IPS DF 19.7 (cell line): ENCODE measurements around the gene GALNT13.
A peak's percentile ranks its signal among the peaks of the same experiment; 100 is the strongest.

Experiments used
- DNase-seq: peaks from one replicate; pipeline ENCODE4 v3.0.0-alpha.2; 2013; ENCODE audit warnings: low read depth, low spot score

Gene GALNT13

GRCh38 chr2:154306266-154306970 lies 434.7 kb downstream of the GALNT13 start:
- DNase-seq: no peak

DNA sequence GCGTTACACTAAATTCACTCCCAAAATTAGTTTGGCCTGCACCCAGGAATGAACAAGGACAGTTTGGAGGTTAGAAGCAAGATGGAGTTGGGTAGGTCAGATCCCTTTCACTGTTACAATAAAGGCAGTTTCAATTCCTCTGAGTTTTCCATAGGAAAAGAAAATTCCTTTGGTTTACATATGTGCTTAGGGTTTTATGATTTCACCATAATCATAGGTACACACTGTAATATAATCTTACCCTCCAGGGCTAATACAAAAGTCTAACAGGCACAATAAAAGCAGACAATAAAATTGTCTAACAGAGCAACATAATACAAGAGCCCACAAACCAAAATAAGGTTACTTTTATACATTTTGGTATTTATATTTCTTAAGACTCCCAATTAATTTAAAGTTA lies 435.3 kb downstream of the GALNT13 start:
- no peak for DNase-seq

- DNase-seq: no peak
Measured at GRCh38 chr2:154324601-154325000, 452.9 kb downstream of the GALNT13 start.

DNA sequence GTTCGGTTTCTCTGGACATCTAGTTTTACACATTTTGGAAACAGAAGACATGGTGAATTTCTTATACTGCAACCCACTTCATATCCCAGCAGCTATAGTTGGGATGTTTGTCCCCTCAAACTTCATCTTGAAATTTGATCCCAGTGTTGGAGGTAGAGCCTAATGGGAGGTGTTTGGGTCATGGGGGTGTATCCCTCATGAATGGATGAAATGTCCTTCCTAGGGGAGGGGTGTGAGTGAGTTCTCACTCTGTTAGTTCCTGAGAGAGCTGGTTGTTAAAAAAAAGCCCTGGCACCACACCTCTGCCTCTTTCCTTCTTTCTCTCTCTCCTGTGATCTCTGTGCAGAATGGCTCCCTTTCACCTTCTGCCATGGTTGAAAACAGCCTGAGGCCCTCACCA lies 457.8 kb downstream of the GALNT13 start:
- peak; percentile 3 for DNase-seq

GRCh38 chr2:154331784-154332183 lies 460.1 kb downstream of the GALNT13 start:
- DNase-seq: no peak

GRCh38 chr2:154336201-154336600 lies 464.5 kb downstream of the GALNT13 start:
- DNase-seq: no peak

DNA sequence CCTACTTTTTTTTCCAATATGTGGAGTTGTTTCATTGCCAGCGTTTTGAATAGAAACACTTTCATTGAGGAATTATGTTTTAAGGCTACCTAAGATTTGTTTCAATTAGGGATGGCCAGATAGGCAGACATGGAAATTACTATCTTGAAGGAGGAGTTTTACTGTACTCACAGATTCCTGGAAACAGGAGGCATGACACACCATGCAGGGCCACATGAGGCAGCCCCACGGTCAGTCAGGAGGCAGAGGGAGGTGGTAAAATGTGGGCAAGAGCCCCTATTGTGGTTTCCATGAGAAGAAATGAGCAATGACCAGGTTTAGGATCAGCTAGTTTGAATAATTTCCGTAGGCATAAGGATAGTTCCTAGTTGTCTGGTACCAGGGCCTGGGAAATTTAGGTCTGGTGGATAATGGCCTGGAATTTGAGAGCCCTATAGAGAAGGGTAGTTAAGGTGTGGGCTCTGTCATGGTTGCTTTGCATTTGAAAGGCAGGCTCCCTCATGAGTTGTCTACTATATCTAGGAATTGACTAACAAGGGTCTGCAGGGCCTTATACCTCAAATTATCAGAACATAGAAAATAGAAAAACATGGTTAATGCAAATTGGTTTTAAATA lies 466.7 kb downstream of the GALNT13 start:
- DNase-seq: peak; percentile 15

DNA sequence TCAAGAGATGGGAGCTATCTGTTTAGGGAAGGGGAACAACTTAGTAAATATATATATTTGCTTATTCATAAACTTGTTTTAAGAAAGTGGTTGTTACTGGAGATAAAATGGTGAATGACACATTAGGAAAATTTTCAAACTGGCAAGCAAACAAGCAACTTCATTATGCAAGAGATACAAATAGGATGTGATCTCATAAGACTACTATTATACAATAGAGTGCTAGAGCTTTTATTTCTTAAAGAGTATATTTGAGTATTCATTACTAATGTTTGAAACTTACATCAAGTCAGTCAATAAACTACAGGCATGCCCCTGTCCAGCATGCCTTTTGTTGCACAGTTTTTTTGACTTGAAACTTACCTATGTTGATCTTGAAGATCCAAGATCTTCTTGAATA lies 471.6 kb downstream of the GALNT13 start:
- DNase-seq: no peak

- DNase-seq: no peak
Measured at GRCh38 chr2:154350911-154351310, 479.2 kb downstream of the GALNT13 start.

- no peak for DNase-seq
Measured at GRCh38 chr2:154361276-154361675, 489.6 kb downstream of the GALNT13 start.

GRCh38 chr2:154368153-154368552 lies 496.4 kb downstream of the GALNT13 start:
- no peak for DNase-seq

DNA sequence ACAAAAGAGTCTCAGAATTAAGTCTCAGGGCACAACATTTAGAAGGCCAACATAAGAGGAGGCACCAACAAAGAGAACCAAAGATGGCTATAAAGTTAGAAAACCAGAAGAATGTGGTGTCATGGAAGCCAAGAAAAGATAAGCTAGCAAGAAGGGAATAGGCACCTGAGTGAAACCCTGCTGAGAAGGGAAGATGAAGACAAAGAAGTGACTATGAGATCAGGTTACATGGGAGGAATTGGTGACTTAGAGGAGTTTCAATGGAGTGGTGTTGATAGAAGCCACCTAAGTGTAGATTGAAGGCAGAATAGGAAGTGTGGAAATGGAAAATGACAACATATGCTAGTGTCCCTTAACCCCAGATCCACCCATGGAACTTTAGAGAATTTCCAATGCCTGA lies 499.2 kb downstream of the GALNT13 start:
- peak; percentile 67 for DNase-seq

GRCh38 chr2:154374416-154374815 lies 502.7 kb downstream of the GALNT13 start:
- no peak for DNase-seq

- peak; percentile 15 for DNase-seq
Measured at GRCh38 chr2:154375579-154375931, 503.8 kb downstream of the GALNT13 start.

GRCh38 chr2:154381931-154382794 lies 510.4 kb downstream of the GALNT13 start:
- no peak for DNase-seq

DNA sequence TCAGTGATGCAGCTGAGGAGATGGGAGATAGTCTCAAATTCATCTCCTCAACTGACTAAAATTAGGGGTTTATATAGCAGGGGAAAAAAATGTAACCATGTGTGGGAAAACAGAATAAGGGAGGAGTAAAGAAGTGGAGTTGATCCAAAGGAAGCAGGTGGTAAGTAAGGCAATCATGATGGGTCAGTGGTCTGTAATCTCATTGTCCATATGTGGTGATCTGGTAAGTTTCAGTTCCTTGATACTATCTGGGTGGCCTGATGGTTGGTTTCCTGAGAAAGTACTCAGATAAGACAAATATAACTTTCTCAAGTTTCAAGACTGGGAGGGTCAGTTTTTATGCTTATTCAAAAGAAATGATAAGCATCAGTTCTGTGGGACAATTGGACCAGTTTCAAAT lies 514.5 kb downstream of the GALNT13 start:
- no peak for DNase-seq

GRCh38 chr2:154391051-154391450 lies 519.3 kb downstream of the GALNT13 start:
- no peak for DNase-seq

GRCh38 chr2:154392256-154392655 lies 520.5 kb downstream of the GALNT13 start:
- no peak for DNase-seq

DNA sequence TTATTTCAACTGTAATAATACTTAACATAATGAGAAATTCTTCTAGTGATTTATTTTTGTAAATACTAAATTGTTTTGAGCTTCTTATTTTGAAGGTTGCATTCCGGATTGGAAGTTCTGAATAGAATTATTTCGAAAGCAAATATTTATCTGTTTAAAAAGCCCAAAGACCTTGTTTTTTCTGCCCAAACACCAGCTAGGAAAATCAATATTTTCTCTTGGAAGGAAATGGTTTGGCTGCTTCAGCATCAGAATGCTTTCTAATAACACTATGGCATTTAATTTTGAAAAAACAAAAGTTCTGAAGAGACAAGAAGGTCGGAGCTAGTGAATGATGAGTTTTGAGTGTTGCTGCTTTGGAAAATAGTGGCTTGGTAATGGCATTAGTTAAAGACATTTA lies 522.9 kb downstream of the GALNT13 start:
- no peak for DNase-seq

DNA sequence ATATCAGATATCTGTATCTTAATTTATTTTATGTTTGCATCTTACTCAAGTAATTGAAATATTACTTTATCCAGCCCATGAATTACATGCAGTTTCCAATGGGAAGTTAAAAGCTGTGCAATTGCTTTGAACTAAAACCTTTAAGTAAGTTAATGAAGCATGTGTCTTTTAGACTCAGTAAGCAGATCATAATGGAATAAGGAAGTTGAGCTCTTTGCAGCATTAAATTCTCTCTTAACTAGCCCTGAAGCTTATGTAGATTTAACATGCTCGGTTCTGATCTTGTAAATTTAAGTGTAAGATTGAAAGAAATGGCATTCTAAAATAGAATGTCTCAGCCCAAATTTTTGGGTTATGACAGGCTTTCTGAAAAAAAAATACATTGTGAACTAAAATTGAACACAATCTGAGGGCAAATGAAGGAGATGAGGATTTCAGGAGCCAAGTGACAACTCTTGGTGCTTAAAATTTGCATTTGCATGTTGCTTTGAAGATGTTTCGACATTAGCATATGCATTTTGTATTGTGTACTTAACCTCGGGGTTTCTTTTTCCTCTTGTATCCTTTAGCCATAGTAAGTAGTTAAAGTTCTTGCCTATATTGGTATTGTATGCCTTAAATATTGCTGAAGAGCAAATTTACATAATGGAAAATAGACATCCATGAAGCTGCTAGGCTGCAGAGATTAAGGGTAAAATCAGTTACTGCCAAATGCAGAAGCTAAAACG lies 529.0 kb downstream of the GALNT13 start:
- no peak for DNase-seq

GRCh38 chr2:154402213-154402612 lies 530.5 kb downstream of the GALNT13 start:
- DNase-seq: no peak

- DNase-seq: no peak
Measured at GRCh38 chr2:154403242-154403790, 531.6 kb downstream of the GALNT13 start.
